SK-N-SH treated with all-trans-retinoic acid at 6 μM for 48 hours (cell line): ENCODE measurements around the gene FBLN2.

Source experiments
- ATAC-seq: fragments of 200-7000 bp; cut with Tn5 transposase; 3 replicates; pipeline ENCODE4 v1.9.1; 2020; ENCODE audit warnings: mild to moderate bottlenecking, moderate library complexity
- ARNTL ChIP-seq: fragments of 450-650 bp; formaldehyde crosslinking; IDR thresholded peaks from 2 replicates; pipeline ENCODE4 v1.5.0; 2020; ENCODE audit warnings: low read depth, mild to moderate bottlenecking, moderate library complexity, borderline replicate concordance
- BACH2 ChIP-seq: fragments of 250-450 bp; sonication (Bioruptor Pico); IDR thresholded peaks from 2 replicates; pipeline ENCODE4 v1.9.0; 2021; ENCODE audit warnings: mild to moderate bottlenecking, borderline replicate concordance
- CSDC2 ChIP-seq: fragments of 250-450 bp; sonication (Bioruptor Pico); IDR thresholded peaks from 2 replicates; pipeline ENCODE4 v1.5.0; 2020; ENCODE audit warnings: mild to moderate bottlenecking, moderate library complexity
- ESRRG ChIP-seq: fragments of 250-450 bp; sonication (Bioruptor Pico); IDR thresholded peaks from 2 replicates; pipeline ENCODE4 v1.6.1; 2021; ENCODE audit warnings: mild to moderate bottlenecking
- GLIS3 ChIP-seq: fragments of 250-450 bp; sonication (Bioruptor Pico); IDR thresholded peaks from 2 replicates; pipeline ENCODE4 v1.5.0; 2020; ENCODE audit warnings: mild to moderate bottlenecking, moderate library complexity
- ISL1 ChIP-seq: fragments of 250-450 bp; sonication (Bioruptor Pico); IDR thresholded peaks from 2 replicates; pipeline ENCODE4 v2.1.2; 2022; ENCODE audit warnings: mild to moderate bottlenecking, moderate library complexity
- PPARA ChIP-seq: fragments of 250-450 bp; sonication (Bioruptor Pico); IDR thresholded peaks from 2 replicates; pipeline ENCODE4 v1.5.0; 2020; ENCODE audit warnings: mild to moderate bottlenecking, borderline replicate concordance
- RARB ChIP-seq: fragments of 250-450 bp; sonication (Bioruptor Pico); IDR thresholded peaks from 2 replicates; pipeline ENCODE4 v1.8.0; 2021; ENCODE audit warnings: mild to moderate bottlenecking, moderate library complexity
- SNAI2 ChIP-seq: fragments of 250-450 bp; sonication (Bioruptor Pico); IDR thresholded peaks from 2 replicates; pipeline ENCODE4 v1.5.0; 2020; ENCODE audit warnings: mild to moderate bottlenecking, moderate library complexity
- TCF4 ChIP-seq: fragments of 250-450 bp; sonication (Bioruptor Pico); IDR thresholded peaks from 2 replicates; pipeline ENCODE4 v1.8.0; 2021; ENCODE audit warnings: mild to moderate bottlenecking, moderate library complexity, borderline replicate concordance
- ZC3H10 ChIP-seq: fragments of 250-450 bp; sonication (Bioruptor Pico); IDR thresholded peaks from 2 replicates; pipeline ENCODE4 v1.5.1; 2021; ENCODE audit warnings: mild to moderate bottlenecking, moderate library complexity
- ZFP3 ChIP-seq: fragments of 250-450 bp; sonication (Bioruptor Pico); IDR thresholded peaks from 2 replicates; pipeline ENCODE4 v1.5.0; 2020; ENCODE audit warnings: mild to moderate bottlenecking, moderate library complexity
- ZFP30 ChIP-seq: fragments of 450-650 bp; formaldehyde crosslinking; IDR thresholded peaks from 2 replicates; pipeline ENCODE4 v1.5.0; 2022; ENCODE audit warnings: mild to moderate bottlenecking, moderate library complexity
- ZNF565 ChIP-seq: fragments of 450-650 bp; formaldehyde crosslinking; conservative IDR thresholded peaks from 2 replicates; pipeline ENCODE4 v1.5.0; 2020; ENCODE audit warnings: low read depth, mild to moderate bottlenecking, moderate library complexity
- ZNF70 ChIP-seq: fragments of 450-650 bp; formaldehyde crosslinking; IDR thresholded peaks from 2 replicates; pipeline ENCODE4 v1.5.0; 2020; ENCODE audit warnings: mild to moderate bottlenecking, moderate library complexity
- ZNF8 ChIP-seq: fragments of 450-650 bp; formaldehyde crosslinking; IDR thresholded peaks from 2 replicates; pipeline ENCODE4 v1.5.0; 2020; ENCODE audit warnings: mild to moderate bottlenecking, moderate library complexity
- TF ChIP-seq, protein P1 (sequence below): fragments of 250-450 bp; sonication (Bioruptor Pico); IDR thresholded peaks from 2 replicates; pipeline ENCODE4 v1.8.0; 2021; ENCODE audit warnings: low read depth, mild to moderate bottlenecking, moderate library complexity, borderline replicate concordance
- TF ChIP-seq, protein P2 (sequence below): fragments of 250-450 bp; sonication (Bioruptor Pico); IDR thresholded peaks from 2 replicates; pipeline ENCODE4 v1.5.1; 2021; ENCODE audit warnings: mild to moderate bottlenecking, moderate library complexity
- TF ChIP-seq, protein P3 (sequence below): fragments of 250-450 bp; sonication (Bioruptor Pico); IDR thresholded peaks from 2 replicates; pipeline ENCODE4 v1.5.0; 2020; ENCODE audit warnings: mild to moderate bottlenecking, moderate library complexity
- TF ChIP-seq, protein P4 (sequence below): fragments of 250-450 bp; sonication (Bioruptor Pico); IDR thresholded peaks from 2 replicates; pipeline ENCODE4 v1.5.1; 2020; ENCODE audit warnings: low read depth, mild to moderate bottlenecking, moderate library complexity

Gene FBLN2

DNA sequence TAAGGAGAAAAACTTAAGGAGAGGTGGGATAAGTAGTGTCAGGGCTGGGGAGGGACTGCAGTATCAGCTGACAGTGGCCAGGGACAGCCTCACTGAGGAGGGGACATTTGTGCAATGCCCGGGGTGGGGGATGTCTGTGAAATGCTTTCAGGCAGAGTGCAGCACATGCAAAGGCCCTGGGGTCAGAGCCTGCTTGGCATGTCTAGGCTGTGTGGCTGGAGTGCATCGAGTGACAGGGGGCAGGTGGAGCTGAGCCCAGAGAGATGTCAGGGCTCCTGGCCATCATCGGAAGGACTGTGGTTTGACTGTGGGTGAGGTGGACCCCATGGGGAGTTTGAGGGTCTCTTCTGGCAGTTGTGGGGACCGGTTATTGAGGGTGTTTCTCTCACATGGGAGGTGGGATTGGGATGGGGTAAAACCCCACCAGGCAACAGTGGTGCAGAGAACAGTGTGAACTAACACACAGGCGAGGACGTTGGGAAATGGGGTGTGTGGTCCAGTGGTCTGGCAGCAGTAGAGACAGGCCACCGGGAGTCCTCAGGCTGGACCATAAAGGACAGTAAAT, 61.2 kb downstream of the FBLN2 start:
- ATAC-seq: no peak
- TF ChIP-seq RARB (CRISPR knock-in tag): no peak
- TF ChIP-seq ZNF8 (CRISPR knock-in tag): no peak
- TF ChIP-seq PPARA (CRISPR knock-in tag): no peak
- no peak for TF ChIP-seq TCF4
- TF ChIP-seq ESRRG (CRISPR knock-in tag): no peak
- TF ChIP-seq, protein P1, sequence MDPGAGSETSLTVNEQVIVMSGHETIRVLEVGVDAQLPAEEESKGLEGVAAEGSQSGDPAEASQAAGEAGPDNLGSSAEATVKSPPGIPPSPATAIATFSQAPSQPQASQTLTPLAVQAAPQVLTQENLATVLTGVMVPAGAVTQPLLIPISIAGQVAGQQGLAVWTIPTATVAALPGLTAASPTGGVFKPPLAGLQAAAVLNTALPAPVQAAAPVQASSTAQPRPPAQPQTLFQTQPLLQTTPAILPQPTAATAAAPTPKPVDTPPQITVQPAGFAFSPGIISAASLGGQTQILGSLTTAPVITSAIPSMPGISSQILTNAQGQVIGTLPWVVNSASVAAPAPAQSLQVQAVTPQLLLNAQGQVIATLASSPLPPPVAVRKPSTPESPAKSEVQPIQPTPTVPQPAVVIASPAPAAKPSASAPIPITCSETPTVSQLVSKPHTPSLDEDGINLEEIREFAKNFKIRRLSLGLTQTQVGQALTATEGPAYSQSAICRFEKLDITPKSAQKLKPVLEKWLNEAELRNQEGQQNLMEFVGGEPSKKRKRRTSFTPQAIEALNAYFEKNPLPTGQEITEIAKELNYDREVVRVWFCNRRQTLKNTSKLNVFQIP (CRISPR knock-in tag): no peak
- no peak for TF ChIP-seq ZFP3
- no peak for TF ChIP-seq ZNF70
- no peak for TF ChIP-seq ZFP30

DNA sequence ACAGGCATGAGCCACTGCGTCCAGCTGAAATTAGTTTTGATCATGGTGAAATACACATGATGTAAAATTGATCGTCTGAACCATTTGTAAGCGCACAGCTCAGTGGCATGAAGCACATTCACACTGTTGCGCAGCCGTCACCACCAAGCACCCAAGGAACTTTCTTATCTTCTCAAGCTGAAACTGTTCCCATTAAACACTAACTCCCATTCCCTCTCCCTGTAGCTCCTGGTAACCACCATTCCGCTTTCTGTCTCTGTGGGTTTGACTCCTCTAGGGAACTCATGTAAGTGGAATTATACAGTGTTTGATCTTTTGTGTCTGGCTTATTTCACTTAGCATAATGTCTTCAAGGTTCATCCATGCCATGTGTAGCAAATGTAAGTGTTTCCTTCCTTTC, 62.3 kb downstream of the FBLN2 start:
- ATAC-seq: no peak

DNA sequence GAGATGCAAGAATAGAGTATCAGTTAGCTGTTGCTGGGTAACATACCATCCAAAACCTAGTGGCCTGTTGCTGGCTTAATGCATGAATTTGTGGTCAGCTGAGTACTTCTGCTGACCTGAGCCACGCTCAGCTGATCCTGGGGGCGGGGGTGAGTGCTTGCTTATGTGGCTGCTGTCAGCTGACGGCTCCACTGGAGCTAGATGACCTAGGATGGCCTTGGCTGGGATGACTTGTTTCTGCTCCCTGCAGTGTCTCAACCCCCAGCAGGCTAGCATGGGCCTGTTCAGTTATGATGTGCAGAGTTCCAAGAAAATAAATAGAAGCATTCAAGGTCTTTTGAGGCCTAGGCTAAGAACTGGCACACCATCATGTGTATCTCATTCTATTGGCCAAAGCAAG, 63.9 kb downstream of the FBLN2 start:
- ATAC-seq: no peak
- TF ChIP-seq GLIS3 (CRISPR knock-in tag) (no peak), TCF4 (no peak), BACH2 (CRISPR knock-in tag) (no peak), ESRRG (CRISPR knock-in tag) (no peak), ZFP30 (no peak), ZFP3 (no peak), ZC3H10 (no peak), CSDC2 (CRISPR knock-in tag) (no peak), ZNF565 (CRISPR knock-in tag) (no peak), ISL1 (no peak)
- TF ChIP-seq, protein P2, sequence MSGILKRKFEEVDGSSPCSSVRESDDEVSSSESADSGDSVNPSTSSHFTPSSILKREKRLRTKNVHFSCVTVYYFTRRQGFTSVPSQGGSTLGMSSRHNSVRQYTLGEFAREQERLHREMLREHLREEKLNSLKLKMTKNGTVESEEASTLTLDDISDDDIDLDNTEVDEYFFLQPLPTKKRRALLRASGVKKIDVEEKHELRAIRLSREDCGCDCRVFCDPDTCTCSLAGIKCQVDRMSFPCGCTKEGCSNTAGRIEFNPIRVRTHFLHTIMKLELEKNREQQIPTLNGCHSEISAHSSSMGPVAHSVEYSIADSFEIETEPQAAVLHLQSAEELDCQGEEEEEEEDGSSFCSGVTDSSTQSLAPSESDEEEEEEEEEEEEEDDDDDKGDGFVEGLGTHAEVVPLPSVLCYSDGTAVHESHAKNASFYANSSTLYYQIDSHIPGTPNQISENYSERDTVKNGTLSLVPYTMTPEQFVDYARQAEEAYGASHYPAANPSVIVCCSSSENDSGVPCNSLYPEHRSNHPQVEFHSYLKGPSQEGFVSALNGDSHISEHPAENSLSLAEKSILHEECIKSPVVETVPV (CRISPR knock-in tag): no peak
- TF ChIP-seq, protein P3, sequence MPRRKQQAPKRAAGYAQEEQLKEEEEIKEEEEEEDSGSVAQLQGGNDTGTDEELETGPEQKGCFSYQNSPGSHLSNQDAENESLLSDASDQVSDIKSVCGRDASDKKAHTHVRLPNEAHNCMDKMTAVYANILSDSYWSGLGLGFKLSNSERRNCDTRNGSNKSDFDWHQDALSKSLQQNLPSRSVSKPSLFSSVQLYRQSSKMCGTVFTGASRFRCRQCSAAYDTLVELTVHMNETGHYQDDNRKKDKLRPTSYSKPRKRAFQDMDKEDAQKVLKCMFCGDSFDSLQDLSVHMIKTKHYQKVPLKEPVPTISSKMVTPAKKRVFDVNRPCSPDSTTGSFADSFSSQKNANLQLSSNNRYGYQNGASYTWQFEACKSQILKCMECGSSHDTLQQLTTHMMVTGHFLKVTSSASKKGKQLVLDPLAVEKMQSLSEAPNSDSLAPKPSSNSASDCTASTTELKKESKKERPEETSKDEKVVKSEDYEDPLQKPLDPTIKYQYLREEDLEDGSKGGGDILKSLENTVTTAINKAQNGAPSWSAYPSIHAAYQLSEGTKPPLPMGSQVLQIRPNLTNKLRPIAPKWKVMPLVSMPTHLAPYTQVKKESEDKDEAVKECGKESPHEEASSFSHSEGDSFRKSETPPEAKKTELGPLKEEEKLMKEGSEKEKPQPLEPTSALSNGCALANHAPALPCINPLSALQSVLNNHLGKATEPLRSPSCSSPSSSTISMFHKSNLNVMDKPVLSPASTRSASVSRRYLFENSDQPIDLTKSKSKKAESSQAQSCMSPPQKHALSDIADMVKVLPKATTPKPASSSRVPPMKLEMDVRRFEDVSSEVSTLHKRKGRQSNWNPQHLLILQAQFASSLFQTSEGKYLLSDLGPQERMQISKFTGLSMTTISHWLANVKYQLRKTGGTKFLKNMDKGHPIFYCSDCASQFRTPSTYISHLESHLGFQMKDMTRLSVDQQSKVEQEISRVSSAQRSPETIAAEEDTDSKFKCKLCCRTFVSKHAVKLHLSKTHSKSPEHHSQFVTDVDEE: no peak
- TF ChIP-seq, protein P4, sequence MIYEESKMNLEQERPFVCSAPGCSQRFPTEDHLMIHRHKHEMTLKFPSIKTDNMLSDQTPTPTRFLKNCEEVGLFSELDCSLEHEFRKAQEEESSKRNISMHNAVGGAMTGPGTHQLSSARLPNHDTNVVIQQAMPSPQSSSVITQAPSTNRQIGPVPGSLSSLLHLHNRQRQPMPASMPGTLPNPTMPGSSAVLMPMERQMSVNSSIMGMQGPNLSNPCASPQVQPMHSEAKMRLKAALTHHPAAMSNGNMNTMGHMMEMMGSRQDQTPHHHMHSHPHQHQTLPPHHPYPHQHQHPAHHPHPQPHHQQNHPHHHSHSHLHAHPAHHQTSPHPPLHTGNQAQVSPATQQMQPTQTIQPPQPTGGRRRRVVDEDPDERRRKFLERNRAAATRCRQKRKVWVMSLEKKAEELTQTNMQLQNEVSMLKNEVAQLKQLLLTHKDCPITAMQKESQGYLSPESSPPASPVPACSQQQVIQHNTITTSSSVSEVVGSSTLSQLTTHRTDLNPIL (CRISPR knock-in tag): no peak

More for the DNA sequence above, 62.3 kb downstream of the FBLN2 start:
- TF ChIP-seq ZC3H10: no peak
- TF ChIP-seq ZNF8 (CRISPR knock-in tag): no peak

DNA sequence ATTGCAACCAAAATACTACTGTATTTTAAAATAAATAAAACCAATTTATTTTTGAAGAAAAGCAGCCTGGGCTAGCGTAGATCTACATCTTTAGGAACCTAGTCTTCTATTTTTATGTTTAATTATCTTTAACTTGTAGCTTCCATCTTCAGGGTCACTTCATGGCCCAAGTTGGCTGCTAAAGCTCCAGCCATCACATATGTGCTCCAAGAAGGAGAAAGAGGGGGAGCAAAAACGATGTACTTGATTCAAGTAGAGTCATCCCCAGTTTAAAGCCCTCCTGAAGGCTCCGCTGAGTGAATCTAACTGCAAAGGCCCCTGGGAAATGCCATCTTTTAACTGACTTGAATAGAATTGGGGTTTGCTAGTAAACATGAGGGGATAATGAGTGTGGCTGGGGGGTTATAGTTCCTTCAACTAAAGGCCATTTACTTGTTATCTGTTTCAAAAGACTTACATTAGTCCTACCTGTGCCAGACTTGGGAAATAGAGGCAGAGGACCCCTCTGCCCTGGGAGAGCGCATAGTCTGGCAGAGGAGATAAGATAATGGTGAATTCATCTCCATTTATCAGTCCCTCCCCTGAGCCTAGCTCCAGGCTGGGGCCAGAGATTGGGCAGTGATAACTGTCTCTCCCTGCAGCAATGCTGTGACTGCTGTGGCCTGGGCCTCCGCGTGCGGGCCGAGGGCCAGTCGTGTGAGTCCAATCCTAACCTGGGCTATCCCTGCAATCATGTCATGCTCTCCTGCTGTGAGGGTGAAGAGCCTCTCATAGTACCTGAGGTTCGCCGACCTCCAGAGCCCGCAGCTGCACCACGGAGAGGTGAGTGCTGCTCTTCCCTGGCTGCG, 64.6 kb downstream of the FBLN2 start:
- ATAC-seq: no peak
- no peak for TF ChIP-seq SNAI2 (CRISPR knock-in tag)
- TF ChIP-seq, protein P3: no peak
- no peak for TF ChIP-seq ISL1
- TF ChIP-seq ZC3H10: no peak
- no peak for TF ChIP-seq ARNTL (CRISPR knock-in tag)
- TF ChIP-seq GLIS3 (CRISPR knock-in tag): no peak
